Limb (tissue), 2 donors: Measurements from ENCODE around the gene SYNJ1.
"Not testable (repeated sequence)": the region's sequence is repeated elsewhere in the genome, so short reads cannot be mapped to it uniquely, and the experiment has no call there.

Source experiments
- DNase-seq, 2 donors: peaks; one replicate each; pipeline ENCODE4 v3.0.0-alpha.2; 2016; ENCODE audit errors: extremely low spot score in 2 of 2

SYNJ1 gene

GRCh38 chr21:32613436-32614043 lies 114.3 kb downstream of the SYNJ1 start:
- DNase-seq, result no peak

- no peak for DNase-seq
These were observed 114.8 kb downstream of the SYNJ1 start for GRCh38 chr21:32612999-32613337.

- peak; percentile 88 to 94 for DNase-seq
These were observed 115.5 kb downstream of the SYNJ1 start, which contains the start of gene CFAP298 for GRCh38 chr21:32612075-32612998. Gene CFAP298, minus strand, starts transcription at chr21:32612377. Its CDS starts 134 bp downstream, at chr21:32612243.

GRCh38 chr21:32611471-32611997 lies 116.3 kb downstream of the SYNJ1 start:
- DNase-seq, result peak in 1 of 2 donors; percentile 40

GRCh38 chr21:32610940-32611339 lies 116.9 kb downstream of the SYNJ1 start:
- DNase-seq, result not testable (repeated sequence)

GRCh38 chr21:32608851-32609250 lies 119.0 kb downstream of the SYNJ1 start:
- DNase-seq, result no peak

GRCh38 chr21:32605469-32605868 lies 122.3 kb downstream of the SYNJ1 start:
- DNase-seq, result no peak

- no peak for DNase-seq
These were observed 123.3 kb downstream of the SYNJ1 start for GRCh38 chr21:32604464-32604863.

GRCh38 chr21:32603131-32603530 lies 124.7 kb downstream of the SYNJ1 start:
- no peak for DNase-seq

GRCh38 chr21:32602099-32602498 lies 125.7 kb downstream of the SYNJ1 start:
- no peak for DNase-seq

- DNase-seq, result no peak
These were observed 128.3 kb downstream of the SYNJ1 start for GRCh38 chr21:32599526-32599925.

- DNase-seq, result no peak
These were observed 128.7 kb downstream of the SYNJ1 start for GRCh38 chr21:32599091-32599490.

GRCh38 chr21:32597205-32597604 lies 130.6 kb downstream of the SYNJ1 start:
- DNase-seq, result no peak

GRCh38 chr21:32595431-32595830 lies 132.4 kb downstream of the SYNJ1 start:
- DNase-seq, result no peak

- no peak for DNase-seq
These were observed 134.1 kb downstream of the SYNJ1 start for GRCh38 chr21:32593690-32594089.

- DNase-seq, result no peak
These were observed 134.8 kb downstream of the SYNJ1 start for GRCh38 chr21:32592929-32593502.

- DNase-seq, result no peak
These were observed 137.7 kb downstream of the SYNJ1 start for GRCh38 chr21:32590130-32590529.

- DNase-seq, result no peak
These were observed 140.2 kb downstream of the SYNJ1 start for GRCh38 chr21:32587651-32588050.

- DNase-seq, result no peak
These were observed 140.7 kb downstream of the SYNJ1 start for GRCh38 chr21:32587120-32587519.

GRCh38 chr21:32585970-32586369 lies 141.8 kb downstream of the SYNJ1 start:
- no peak for DNase-seq

- DNase-seq, result no peak
These were observed 142.6 kb downstream of the SYNJ1 start, which contains the start of gene TCP10L for GRCh38 chr21:32585042-32585710. Gene TCP10L, minus strand, starts transcription at chr21:32585523. Its CDS starts 1,219 bp downstream, at chr21:32584304.
